ENCODE data around the gene FLT3LG. TPM values are rescaled to one million over a fixed set of nuclear protein-coding genes. Genes with fewer than 3 reads are reported as not detected.
A peak's percentile ranks its signal among the peaks of the same experiment; 100 is the strongest.

Gene FLT3LG
- total and polyA plus RNA-seq, 2 experiments from 2014 or later: 0.86 to 2.0 TPM

DNA sequence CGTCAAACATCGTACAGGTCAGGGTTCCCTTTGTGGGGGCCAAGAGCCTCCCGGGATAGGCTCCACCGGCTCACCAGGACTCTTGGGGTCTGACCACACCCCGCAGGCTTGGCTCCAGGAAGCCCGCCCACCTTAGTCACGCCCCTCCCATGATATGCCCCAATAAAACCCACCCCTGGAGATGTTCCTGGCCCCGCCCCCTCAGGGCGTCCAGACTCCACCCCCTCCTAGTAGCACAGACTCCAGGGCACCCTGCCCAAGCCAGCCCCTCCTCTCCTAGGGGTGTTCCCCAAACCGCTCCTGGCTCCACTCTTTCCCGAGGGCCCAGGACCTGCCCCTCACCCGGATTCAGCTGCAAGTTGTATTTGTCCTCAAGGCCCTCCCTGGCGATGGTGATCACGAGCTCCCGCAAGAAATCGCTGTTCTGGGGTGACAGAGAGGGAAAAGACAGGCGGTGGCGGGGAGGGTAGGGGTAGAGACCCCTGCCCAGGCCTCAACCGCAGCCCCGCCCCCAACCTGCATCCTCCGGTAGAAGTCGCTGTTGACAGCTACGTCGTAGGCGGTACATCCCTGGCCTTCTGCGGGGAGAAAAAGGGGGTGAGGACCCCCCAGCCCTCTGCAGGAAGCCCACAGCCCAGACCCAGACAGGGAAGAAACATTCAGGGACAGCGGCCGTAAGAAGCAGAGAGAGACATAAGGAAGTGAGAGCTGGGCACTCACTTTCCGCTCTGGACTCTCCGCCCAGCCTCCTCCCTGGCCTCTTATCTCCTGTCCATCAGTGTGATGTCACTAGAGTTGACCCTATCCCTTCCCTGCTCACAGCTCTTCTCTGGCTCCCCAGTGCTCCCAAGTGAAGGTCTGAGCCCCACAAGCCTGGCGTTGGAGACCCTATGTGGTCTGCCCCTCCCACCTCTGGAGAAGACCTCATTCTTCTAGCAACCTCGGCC, 26.3 kb upstream of the FLT3LG start:
- peak in 1 of 2 donors; percentile 42 for DNase-seq (ENCODE audit: low read depth in 1 of 2, low spot score in 1 of 2)
- Histone ChIP-seq H3K36me3 (no peaks in the 10 kb centered on the region), H3K27me3 (no peaks in the 10 kb centered on the region), H3K4me3 (no peak overlapping the region), H3K9me3 (ENCODE audit: low read depth) (no peaks in the 10 kb centered on the region), H3K27ac (peak overlapping the region; percentile 46), H3K4me1 (ENCODE audit: low read depth) (no peaks in the 10 kb centered on the region)
- TF ChIP-seq, protein P1, sequence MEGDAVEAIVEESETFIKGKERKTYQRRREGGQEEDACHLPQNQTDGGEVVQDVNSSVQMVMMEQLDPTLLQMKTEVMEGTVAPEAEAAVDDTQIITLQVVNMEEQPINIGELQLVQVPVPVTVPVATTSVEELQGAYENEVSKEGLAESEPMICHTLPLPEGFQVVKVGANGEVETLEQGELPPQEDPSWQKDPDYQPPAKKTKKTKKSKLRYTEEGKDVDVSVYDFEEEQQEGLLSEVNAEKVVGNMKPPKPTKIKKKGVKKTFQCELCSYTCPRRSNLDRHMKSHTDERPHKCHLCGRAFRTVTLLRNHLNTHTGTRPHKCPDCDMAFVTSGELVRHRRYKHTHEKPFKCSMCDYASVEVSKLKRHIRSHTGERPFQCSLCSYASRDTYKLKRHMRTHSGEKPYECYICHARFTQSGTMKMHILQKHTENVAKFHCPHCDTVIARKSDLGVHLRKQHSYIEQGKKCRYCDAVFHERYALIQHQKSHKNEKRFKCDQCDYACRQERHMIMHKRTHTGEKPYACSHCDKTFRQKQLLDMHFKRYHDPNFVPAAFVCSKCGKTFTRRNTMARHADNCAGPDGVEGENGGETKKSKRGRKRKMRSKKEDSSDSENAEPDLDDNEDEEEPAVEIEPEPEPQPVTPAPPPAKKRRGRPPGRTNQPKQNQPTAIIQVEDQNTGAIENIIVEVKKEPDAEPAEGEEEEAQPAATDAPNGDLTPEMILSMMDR (IDR thresholded peaks at IDR 0.05; ENCODE audit: low read depth, low read length): no peak

- Histone ChIP-seq H3K9me3 (ENCODE audit: low read depth) (no peaks in the 10 kb centered on the region), H3K4me1 (ENCODE audit: low read depth) (no peaks in the 10 kb centered on the region), H3K27ac (no peak overlapping the region), H3K4me3 (no peak overlapping the region), H3K36me3 (no peaks in the 10 kb centered on the region), H3K27me3 (no peaks in the 10 kb centered on the region)
- TF ChIP-seq, protein P1 (IDR thresholded peaks at IDR 0.05; ENCODE audit: low read depth, low read length): no peak
- DNase-seq (ENCODE audit: low read depth in 1 of 2, low spot score in 1 of 2): no peak
Observed at GRCh38 chr19:49448432-49448786, 25.6 kb upstream of the FLT3LG start.

DNA sequence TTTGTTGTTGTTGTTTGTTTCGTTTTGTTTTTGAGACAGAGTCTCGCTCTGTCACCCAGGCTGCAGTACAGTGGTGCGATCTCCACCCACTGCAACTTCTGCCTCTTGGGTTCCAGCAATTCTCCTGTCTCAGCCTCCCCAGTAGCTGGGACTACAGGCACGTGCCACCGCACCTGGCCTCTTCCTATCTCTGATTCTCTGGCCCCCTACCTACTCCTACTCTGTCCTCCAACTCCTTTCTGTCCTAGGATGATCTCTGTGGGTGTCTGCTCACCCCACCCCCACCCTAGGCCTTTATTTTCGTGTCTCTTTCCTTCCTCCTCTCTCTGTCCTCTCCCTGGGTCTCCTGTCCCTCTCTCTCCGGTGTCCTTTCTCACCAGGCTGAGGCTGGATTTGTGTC, 23.6 kb upstream of the FLT3LG start:
- no peak for DNase-seq (ENCODE audit: low read depth in 1 of 2, low spot score in 1 of 2)
- no peaks in the 10 kb centered on the region for H3K9me3 ChIP-seq (ENCODE audit: low read depth)
- H3K27ac ChIP-seq: no peak overlapping the region
- peaks cover 2% of the 10 kb centered on the region for H3K4me1 ChIP-seq (ENCODE audit: low read depth)
- H3K36me3 ChIP-seq: no peaks in the 10 kb centered on the region
- peak overlapping the region; percentile 82 for H3K4me3 ChIP-seq
- TF ChIP-seq, protein P1 (IDR thresholded peaks at IDR 0.05; ENCODE audit: low read depth, low read length): no peak
- H3K27me3 ChIP-seq: no peaks in the 10 kb centered on the region

GRCh38 chr19:49451430-49452181, 22.4 kb upstream of the FLT3LG start, which contains the start of gene PIH1D1:
PIH1D1 (minus strand) TSS chr19:49451814; CDS start chr19:49451574, 240 bp downstream.
- TF ChIP-seq, protein P1 (IDR thresholded peaks at IDR 0.05; ENCODE audit: low read depth, low read length): peak; percentile 24
- no peaks in the 10 kb centered on the region for H3K9me3 ChIP-seq (ENCODE audit: low read depth)
- H3K4me3 ChIP-seq: peak within 1 kb of the TSS; percentile 82
- peak within 1 kb of the TSS; percentile 97 for H3K27ac ChIP-seq
- H3K27me3 ChIP-seq: no peaks in the 10 kb centered on the region
- H3K36me3 ChIP-seq: no peaks in the 10 kb centered on the region
- DNase-seq (ENCODE audit: low read depth in 1 of 2, low spot score in 1 of 2): peak; percentile 98 to 99
- peaks cover 2% of the 10 kb centered on the region for H3K4me1 ChIP-seq (ENCODE audit: low read depth)

DNA sequence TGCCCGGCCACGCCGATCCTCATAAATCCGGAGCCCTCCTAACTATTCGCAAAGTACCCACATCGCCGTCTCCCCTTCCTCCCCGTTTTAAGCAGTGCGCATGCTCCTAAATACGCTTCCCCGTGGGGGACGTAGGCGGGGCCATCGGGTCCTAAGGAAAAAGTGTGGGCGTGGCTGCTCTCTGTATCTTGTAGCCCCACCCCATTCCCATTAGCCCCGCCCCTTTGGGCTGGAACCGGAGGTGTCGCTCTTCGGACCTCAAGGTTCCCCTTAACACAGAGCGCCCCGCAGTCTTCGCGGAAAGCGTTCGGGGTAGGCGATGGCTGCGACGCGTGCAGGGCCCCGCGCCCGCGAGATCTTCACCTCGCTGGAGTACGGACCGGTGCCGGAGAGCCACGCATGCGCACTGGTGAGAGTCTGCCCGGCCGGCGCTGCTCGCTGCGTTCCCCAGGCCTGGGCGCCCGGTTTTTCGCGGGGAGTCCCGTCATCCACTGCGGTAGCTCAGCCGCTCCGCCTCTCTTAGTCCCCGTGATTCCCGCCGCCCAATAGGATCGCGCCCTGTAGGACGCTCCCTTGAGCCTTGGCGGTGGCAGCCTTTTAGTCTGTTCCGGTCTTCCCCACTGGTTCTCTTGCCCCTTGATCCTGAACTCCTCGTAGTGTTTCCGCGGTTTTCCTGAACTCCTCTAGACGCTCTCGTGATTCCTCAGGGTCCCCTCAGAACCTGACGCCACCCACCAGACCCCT, 20.8 kb upstream of the FLT3LG start, which contains the start of gene ALDH16A1:
Gene ALDH16A1 (plus strand): TSS at position 213 of the 744 bp plus-strand sequence. CDS start 107 bp downstream, at position 320.
- no peaks in the 10 kb centered on the region for H3K27me3 ChIP-seq
- DNase-seq (ENCODE audit: low read depth in 1 of 2, low spot score in 1 of 2): peak; percentile 99
- TF ChIP-seq, protein P1 (IDR thresholded peaks at IDR 0.05; ENCODE audit: low read depth, low read length): no peak
- no peaks in the 10 kb centered on the region for H3K9me3 ChIP-seq (ENCODE audit: low read depth)
- H3K4me1 ChIP-seq (ENCODE audit: low read depth): peaks cover 2% of the 10 kb centered on the region
- H3K36me3 ChIP-seq: no peaks in the 10 kb centered on the region
- H3K4me3 ChIP-seq: peak within 1 kb of the TSS; percentile 76
- H3K27ac ChIP-seq: peak within 1 kb of the TSS; percentile 97

Measured in cardiac muscle cell (in vitro differentiated cells and primary cell).